HFFc6 (cell line): ENCODE data around the gene NBPF26. TPM values are rescaled to one million over a fixed set of nuclear protein-coding genes. Genes with fewer than 3 reads are reported as not detected.
"Not testable (repeated sequence)": the region's sequence is repeated elsewhere in the genome, so short reads cannot be mapped to it uniquely, and the experiment has no call there.

Experiments
- DNase-seq: peaks from one replicate; pipeline ENCODE4 v3.0.0-alpha.2; 2018
- H3K27ac Mint-ChIP-seq: 2 replicates; pipeline ENCODE4 v1.8.0; 2020; ENCODE audit warnings: mild to moderate bottlenecking, mixed read lengths
- H3K27me3 Mint-ChIP-seq: 2 replicates; pipeline ENCODE4 v1.8.0; 2021; ENCODE audit warnings: mild to moderate bottlenecking, moderate library complexity, mixed read lengths; ENCODE audit not compliant: insufficient read depth
- H3K36me3 Mint-ChIP-seq: 2 replicates; pipeline ENCODE4 v1.8.0; 2021; ENCODE audit warnings: low read depth, mixed read lengths
- H3K4me1 Mint-ChIP-seq: 2 replicates; pipeline ENCODE4 v1.8.0; 2020; ENCODE audit warnings: low read depth, mixed read lengths
- H3K4me3 Mint-ChIP-seq: 2 replicates; pipeline ENCODE4 v1.8.0; 2020; ENCODE audit warnings: mild to moderate bottlenecking, moderate library complexity, mixed read lengths
- H3K9me3 Mint-ChIP-seq: 2 replicates; pipeline ENCODE4 v1.8.0; 2020; ENCODE audit warnings: mild to moderate bottlenecking, mixed read lengths
- total RNA-seq, 6 experiments: library from RNA; stranded (reverse); fragmentation: NEBNext Ultra II Directional; extraction: Animal tissue kit (Norgen Biotek cat#: 25700); gene quantifications; 2 replicates in 1 of 6; 3 replicates in 5 of 6; pipeline ENCODE4 v1.2.3, GENCODE V29; 2021

NBPF26 gene
- total RNA-seq, 6 experiments from 2014 or later = 14.9 to 20.1 (median 17.8) TPM

- H3K4me3 Mint-ChIP-seq, H3K27me3 Mint-ChIP-seq, H3K36me3 Mint-ChIP-seq, H3K9me3 Mint-ChIP-seq, H3K27ac Mint-ChIP-seq: not testable (repeated sequence)
- peak; percentile 62 for DNase-seq
- peaks cover 14% of the 10 kb centered on the region for H3K4me1 Mint-ChIP-seq
These were observed 136.0 kb downstream of the NBPF26 start for GRCh38 chr1:120859615-120860234.

DNA sequence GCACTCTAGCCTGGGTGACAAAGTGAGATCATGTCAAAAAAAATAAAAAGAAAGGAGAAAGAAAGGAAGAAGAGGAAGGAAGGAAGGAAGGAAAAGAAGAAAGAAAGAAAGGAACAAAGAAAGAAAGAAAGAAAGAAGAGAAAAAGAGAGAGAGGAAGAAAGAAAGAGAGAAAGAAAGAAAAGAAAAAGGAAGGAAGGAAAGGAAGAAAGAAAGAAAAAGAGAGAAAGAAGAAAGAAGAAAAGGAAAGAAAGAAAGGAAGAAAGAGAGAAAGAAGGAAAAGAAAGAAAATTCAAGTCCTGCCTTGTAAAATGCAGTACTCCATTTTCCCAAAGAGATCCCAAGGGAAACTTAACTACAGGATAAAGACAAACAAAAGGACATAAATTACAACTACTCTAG lies 154.5 kb downstream of the NBPF26 start:
- not testable (repeated sequence) for DNase-seq, H3K4me3 Mint-ChIP-seq, H3K9me3 Mint-ChIP-seq, H3K27ac Mint-ChIP-seq, H3K36me3 Mint-ChIP-seq, H3K4me1 Mint-ChIP-seq, H3K27me3 Mint-ChIP-seq

GRCh38 chr1:120880056-120880455 lies 156.3 kb downstream of the NBPF26 start:
- not testable (repeated sequence) for H3K4me1 Mint-ChIP-seq, H3K36me3 Mint-ChIP-seq, H3K27ac Mint-ChIP-seq, DNase-seq, H3K9me3 Mint-ChIP-seq, H3K4me3 Mint-ChIP-seq, H3K27me3 Mint-ChIP-seq

- DNase-seq, H3K4me1 Mint-ChIP-seq, H3K4me3 Mint-ChIP-seq, H3K9me3 Mint-ChIP-seq, H3K36me3 Mint-ChIP-seq, H3K27ac Mint-ChIP-seq, H3K27me3 Mint-ChIP-seq: not testable (repeated sequence)
These were observed 158.2 kb downstream of the NBPF26 start for GRCh38 chr1:120881934-120882333.

Other genes with a start within 250 kb of the NBPF26 start
- not detected for gene PPIAL4A, start 165.8 kb downstream of the NBPF26 start, total RNA-seq